SHP77 treated with DMSO at 0.1 percent for 48 hours (cell line): ENCODE measurements around the gene ARF1.

ENCODE experiments used
- DNase-seq: peaks from one replicate; lab custom pipeline; 2025; lab: John Stamatoyannopoulos, UW

Gene ARF1

DNA sequence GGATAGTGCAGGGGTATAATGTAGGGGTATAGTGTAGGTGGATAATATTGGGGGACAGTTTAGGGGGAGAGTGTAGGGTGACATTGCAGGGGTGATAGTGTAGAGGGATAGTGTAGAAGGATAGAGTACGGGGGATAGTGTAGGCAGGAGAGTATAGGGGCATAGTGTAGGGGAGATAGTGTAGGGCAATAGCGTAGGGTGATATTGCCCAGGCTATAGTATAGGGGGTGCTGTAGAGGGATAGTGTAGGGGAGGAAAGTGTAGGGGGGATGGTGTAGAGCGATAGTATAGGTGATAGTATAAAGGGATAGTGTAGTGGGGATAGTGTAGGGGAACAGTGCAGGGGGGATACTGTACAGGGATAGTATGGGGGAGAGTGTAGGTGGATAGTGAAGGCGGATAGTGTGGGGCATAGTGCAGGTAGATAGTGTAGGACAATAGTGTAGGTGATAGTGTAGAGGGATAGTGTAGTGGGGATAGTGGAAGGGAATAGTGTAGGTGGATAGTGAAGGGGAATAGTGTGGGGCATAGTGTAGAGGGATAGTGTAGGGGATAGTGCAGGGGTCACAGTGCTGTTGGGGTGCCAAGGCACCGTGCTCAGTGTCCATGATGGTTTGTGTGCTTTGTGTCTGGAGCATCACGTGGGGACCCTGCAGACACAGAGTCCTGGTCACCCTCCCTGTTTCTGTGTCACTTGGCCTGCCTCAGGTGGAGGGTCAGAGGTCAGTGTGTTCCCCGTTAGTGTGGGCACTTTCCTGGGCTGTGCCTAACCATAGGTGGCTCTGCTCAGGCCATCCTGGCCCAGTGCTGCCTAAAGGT lies 10.5 kb upstream of the ARF1 start:
- DNase-seq = no peak

DNA sequence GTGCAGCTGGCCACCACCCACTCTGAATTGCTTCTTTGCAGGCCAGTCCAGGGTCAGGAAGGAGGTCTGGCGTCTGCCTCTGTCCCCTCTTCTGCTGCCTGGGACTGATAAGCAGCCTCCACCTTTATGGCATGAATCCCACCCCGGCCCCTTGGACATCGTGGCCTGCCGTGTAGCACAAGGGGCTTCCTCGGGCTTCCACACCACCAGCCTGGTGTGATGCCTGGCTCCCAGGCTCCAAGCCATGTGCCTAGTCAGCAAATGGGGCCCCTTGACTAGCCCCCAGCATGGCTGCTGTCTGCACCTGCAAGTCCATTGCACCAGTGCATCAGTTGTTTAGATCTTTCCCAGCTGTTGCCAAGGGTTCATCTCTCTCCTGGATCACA lies 9.9 kb upstream of the ARF1 start:
- DNase-seq = no peak

DNA sequence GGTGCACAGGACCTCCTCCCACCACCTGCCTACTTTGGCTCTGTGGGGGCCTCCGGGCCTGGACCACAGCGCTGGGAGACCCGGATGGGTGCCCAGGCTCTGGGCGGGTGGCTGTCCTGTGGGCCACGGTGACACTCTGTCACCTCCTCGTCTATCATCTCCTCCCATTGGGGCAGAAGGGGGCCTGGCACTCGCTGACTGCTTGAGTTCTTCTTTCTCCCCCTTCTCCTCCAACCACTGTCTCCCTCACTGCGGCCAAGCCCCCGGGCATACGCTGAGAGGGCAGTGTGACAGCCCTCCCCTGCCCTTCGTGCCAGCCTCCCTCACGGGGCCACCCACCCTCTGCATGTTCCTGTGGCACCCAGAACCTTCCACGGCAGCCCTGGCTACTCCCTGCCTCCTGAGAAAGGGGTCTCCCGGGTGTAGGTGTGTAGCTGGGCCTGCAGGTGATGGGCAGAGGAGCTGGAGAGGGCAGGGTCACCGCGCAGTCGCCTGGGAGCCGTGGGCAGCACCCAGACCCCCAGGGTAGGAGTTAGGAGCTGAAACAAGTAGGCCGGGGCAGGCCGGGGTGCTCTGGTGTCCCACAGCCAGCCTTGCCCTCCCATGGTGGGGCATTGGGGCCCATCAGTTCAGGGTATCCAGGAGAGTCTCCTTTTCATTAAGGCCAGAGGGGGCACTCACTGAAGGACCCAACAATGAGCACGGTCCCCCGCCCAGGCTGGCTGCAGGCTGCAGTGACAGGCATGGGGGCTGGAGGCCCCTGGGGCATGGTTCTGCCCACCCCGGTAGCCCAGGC lies 9.2 kb upstream of the ARF1 start:
- no peak for DNase-seq

DNA sequence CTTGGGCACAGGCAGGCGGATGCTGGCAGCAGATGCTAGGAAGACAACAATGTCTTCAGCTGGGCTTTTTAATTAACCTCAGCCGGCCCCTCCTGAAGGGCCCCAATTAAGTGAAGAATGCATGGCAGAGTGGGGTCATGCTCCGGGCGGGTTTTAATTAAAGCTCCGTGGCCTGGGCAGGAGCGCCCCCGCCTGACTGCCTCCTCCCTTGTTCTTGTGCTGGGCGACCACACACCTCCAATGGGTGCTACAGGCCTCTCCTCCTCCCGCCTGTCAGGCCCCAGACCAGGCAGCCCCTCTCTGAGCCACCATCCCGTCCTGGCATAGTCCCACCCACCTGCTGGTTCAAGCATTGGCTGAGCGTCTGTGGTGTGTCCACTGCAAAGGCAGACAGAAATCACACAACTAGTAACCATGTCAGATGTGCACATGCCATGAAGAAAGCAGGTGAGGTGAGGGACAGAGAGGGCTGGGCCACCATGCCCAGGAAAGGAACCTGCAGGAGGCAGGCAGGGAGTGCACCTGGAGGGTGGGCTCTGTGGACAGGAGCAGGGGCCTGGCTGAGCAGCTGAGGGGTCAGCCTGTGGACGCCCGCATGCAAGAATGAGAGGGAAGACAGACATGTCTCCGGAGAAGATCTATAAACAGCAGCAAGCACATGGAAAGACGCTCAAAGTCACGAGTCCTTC lies 8.5 kb upstream of the ARF1 start:
- no peak for DNase-seq

DNA sequence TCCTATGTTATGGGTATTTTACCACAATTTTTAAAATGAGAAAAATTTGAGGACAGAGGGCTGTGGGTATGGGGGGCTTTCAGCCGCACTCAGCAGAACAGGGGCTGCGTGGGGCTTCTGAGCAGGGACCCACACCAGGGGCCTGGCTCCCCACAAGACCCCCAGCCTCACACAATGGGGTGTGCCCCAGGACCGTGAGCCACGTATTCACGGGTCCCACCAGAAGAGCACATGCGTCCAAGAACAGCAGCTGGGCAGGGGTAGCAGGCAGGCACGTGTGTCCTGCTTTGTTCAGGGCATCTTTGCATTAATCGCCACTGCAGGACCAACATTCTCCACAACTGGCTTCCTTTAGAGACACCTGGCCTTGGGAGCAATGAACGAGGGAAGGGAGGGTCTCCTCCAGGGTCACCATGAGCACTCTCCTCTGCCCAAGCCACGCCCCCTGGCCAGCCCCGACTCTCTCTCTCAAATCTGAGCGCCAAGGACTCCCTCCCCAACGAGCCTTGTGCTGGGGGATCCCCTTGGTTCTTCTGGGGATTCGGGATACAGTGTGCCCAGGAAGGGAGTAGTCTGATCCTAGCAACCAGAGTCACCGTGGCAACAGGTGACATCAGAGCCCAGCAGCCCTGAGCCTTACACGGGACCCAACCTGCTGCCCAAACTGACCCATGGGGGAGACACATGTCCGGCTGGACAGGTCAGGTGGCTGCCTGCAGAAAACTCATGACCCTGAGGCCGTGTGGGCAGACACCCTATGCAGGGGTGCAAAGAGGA lies 7.4 kb upstream of the ARF1 start:
- no peak for DNase-seq

DNA sequence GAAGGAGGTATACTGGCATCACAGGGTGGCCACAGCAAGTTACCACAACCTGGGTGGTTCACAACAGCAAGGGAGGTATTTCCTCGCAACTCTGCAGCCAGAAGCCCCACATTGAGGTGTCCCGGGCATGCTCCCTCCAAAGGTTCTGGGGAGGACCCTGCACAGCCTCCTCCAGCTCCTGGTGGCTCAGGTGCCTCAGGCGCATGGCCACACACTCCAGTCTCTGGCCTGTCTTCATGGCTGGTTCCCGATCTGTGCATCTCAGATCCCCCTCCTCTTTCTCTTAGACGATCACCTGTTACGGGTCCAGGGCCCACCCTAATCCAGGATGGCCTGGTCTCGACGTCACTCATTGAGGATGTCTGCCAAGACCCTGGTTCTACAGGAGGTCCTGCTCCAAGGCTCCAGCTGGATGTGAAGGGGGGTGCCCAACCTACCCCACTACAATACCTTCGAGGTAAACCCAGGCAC lies 6.7 kb upstream of the ARF1 start:
- DNase-seq = no peak

DNA sequence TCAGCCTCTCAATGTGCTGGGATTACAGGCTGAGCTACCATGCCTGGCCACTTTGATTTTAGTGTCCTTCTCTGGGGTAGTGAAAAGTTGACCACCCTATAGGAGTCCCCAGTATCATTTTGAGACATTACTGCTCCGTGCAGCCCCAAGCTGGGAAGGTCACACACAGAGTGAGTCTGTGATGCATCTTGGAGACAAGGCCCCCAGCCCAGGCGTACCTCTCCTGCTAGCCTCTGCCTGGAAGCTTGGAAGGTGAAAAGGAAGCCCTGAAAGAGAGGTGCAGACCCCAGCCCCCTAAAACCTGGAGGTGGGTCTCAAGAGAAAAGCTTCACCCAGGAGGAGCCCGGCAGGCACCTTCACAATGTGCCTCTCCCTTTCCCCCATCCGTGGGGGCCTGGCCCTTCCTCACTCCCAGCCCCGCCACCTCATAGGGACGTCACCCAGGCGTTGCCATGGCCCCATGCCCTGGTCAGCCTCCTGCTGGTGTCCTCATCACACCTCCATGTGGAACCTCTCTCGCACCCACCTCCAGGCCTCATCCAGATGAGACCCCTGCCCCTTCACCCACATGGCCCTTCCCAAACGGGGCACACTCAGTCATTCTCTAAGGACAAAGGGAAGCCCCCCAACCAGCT lies 5.6 kb upstream of the ARF1 start:
- no peak for DNase-seq

DNA sequence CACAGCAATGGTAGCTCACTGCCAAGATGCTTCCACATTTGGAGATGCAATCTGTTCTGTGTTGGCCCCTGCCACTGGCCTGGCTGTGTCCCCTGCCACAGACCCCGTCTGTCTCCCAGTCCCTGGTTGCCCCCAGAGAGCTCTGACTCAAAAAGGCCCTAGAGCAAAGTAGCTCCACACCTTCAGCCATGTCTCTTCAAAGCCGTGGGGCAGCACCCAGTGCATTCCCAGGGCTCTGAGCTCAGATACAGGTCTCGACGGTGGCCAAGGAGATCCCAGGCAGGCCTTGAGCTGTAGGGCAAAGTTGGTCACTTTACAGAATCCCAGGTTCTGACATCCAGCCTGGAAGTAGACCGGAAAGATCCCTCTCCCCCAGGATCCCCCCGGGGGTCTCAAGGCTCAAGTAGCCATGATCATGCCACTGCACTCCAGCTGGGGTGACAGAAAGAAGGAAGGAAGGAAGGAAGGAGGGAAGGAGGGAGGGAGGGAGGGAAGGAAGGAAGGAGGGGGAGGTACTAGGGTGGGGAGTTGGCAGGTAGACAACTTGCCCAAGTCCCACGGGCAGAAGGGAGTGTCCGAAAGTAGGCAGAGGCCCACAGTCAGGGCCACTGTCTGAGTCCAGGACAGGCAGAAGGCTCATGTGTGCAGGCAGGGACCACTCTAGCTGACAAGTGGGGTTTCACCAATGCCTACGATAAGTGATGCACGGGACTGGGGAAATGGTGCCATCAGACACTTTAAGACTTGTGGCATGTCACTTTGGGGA lies 4.8 kb upstream of the ARF1 start:
- no peak for DNase-seq

DNA sequence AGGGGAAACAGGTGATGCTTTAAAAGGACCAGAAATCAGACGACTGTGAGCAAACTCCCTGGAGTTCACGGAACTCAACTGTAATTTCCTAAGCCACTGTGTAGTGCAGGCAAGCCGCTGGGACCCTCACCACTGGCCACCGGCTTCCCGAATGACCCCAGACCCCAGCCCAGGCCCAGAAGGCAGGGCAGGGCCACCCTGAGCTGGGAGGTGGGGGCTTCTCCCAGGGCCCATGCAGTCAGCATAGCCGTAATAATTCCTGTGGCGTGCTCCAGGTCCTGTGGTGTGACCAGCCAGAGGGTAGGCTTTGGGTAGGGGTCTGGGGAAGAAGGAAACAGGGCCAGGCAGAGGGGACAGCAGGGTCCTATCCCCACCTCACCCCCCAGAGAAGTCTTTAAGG lies 3.5 kb upstream of the ARF1 start:
- DNase-seq = no peak

DNA sequence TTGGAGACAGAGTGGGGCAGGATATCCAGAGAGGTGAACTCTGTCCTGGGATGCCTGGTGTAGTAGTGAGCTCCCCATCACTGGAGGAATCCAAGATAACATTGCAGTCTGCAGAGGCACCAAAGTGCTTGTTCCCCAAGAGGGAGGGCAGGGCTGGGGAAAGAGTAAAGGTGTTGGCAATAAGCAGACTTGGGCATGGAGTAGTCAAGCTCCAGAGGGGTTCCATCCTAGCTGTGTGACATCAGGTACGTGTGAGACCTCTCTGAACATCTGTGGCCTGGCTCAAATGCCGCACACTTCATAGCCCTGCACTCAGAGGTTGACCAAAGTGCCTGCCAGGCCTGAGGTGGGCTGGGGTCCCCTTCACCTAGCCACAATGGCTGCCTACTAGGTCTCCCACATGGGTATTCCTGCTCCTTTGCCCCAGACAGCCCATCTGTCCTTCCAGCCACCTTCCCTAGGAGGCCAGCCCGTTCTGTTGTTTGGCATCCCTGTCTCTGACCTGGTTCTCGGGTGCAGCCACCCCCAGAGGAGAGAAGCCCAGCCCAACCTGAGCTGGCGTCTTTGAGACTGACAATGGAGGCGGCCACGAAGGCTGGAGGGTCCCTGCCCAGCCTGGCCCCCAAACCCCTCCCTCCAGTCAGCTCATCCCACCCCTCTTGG lies 2.8 kb upstream of the ARF1 start:
- DNase-seq = no peak

DNA sequence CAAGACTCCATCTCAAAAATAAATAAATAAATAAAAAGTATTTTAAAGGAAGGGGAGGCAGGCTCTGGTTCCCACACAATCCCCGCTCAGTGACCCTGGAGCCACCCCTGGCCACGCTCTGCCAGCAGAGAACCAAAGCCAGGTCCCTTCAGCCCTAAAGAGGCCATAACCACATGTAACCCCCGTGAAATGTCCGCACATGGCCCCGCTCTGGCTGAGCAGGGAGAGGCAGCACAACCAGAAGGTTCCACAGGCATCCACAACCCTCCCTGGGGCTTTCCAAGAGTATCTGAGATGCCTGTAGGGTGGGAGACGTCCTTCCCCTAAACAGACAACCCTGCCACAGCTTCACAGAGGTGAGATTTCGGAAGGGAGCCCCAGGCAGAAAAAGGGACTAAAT lies 1.4 kb upstream of the ARF1 start:
- DNase-seq = no peak

DNA sequence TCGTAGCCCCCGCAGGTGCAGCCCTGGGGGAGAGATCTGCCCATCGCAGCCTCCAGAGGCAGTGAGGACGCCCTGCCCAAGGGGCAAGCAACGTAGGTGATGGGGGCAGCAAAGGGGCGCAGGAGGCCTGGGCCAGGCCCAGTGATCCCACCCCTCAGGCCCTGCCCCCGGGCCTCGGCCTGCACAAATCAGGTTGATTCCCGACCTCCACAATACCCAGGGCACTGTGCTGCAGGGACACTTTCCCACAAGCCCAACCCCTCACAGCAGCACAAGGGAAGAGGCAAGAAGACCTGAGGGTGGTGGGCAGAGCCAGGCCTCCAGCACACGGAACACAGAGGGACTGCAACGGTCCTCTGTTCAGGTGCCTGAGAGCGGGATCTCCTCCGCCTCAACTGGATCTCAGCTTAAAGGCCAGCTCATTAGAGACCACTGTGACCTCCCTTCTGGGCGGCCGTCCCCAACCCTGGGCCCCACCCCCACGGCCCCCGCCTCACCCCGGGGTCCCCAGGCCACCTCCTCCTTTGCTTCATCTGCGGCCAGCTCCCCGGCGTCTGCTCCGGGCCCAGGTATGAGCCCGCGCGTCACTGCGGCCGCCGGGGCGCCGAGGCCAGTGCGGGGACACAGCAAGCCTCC lies 812 bp upstream of the ARF1 start:
- DNase-seq = no peak

DNA sequence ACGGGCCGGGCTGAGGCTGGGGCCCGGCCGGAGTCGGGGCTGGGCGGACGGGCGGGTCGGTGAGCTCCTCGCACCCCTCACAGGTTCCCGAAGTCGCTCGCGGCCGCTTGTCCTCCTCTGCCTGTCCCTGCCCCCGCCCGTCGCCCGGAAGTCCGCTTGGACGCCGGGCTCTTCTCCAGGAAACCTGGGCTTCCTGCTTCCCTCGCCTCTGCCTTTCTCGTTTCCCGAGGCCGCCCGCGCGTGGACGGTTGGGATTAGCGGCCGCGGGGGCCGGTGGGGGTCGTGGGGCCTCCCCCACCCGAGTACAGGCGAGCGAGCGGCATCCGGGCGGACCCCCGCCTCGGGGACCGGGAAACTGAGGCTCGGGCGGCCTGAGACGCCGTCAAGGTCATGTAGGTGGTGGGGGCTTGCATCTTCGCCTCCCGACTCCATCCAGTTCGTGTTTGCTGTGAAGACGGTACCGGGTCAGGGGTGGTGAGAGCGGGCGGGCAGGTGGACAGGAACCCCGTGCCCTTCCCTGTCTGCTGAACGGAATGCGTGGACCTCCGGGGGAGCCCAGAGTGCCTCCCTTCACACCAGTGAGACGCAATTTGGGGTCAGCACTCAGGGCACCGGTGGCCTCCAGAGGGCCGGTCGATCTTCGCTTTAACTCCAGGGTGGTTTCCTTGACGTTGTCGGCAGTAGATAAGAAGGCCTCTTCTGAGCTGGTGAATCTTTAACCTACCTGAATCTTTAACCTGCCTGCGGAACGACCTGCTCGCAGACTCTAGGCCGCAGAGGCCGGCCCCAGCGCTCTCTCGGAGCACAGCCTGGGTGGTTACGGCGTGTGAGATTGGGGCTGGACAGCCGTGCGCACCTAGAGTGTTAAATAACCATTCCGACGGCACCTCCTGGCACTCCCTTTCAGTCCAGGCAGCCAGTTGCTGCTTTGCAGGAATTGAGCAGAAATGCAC lies 686 bp downstream of the ARF1 start:
- no peak for DNase-seq

DNA sequence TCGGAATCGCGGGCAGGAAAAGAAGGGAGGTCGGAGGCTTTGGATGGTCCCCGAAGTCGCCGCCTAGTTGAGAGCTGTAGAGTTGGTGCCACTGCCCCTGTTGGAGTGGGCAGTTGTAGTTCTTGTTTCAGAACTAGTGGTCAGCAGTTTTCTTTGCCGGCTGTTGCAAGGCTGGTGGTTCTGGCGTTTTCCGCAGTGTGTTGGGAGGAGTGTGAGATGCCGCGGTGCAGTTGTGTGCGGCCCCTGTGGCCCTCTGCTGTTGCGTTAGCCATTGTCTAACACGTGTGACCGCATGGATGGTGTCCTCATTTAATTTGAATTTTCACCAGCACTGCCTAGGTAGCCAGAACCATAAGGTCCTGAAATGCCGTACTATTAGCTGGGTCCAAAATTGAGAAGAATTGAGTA lies 1.4 kb downstream of the ARF1 start:
- DNase-seq = no peak

DNA sequence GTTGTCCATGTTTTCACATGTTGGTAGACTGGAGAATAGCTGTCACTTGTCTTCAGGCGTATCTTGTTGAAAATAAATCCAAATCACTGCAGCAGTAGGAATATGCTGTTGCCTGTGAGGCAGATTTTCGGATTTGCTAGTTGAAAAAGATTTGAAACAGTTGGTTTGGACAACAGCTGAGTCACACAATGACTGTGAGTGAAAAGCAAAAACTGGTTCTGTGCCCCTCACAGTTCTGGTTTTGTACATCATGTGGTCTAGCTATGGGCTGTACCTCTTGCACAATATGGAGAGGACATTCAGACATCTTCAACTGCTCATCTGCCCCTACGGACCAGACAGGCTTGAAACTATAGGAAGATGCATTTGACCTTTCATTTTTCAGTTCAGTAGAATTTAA lies 1.8 kb downstream of the ARF1 start:
- DNase-seq = no peak

DNA sequence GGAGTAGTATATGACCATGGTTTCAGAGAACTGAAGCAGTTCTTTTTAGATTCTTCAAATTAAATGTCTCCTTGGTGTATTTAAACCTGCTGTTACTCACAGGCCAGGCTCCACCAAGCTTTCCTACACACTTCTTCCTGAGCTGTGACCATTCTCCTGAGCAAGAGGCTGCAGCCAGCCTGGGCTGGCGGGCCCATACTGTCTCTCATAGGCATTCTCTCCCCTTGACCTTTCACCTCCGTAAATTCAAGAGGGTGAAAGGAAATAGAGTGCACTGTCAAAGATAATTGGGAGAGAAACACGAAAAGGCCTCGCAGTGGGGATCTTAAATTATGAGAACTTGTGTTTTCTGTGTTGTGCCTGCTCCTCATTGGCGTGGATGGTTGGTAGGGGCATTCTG lies 2.3 kb downstream of the ARF1 start:
- no peak for DNase-seq

DNA sequence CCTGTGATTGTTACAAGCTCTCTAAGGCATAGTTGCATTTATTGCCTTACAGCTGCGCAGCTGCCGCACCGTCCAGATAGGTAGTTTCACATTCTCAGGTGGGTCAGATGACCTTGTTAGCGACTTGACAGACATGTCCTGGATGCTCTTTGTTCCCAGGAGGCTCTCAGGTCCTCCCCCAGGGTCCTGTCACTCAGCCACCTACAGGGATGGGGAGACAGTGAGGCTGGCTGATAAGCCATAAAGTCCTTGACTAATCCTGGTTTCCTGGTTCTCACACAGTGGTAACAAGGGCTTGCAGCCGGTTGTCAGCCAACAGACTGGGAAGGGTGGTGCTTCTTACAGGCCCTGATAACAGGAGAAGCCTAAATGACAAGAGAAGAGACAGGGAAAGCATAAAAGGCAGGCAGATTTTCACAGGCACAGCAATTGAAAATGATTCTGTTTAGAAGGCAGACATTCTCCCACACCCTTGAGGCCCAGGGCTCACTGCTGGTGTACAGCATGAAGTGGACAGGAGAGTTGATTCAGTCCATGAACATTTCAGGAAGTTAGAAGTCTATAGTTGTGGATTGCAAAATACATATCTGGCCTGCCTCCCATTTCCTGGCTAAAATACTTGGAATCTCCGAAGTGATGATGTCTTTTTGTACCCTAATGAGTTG lies 2.9 kb downstream of the ARF1 start:
- no peak for DNase-seq

DNA sequence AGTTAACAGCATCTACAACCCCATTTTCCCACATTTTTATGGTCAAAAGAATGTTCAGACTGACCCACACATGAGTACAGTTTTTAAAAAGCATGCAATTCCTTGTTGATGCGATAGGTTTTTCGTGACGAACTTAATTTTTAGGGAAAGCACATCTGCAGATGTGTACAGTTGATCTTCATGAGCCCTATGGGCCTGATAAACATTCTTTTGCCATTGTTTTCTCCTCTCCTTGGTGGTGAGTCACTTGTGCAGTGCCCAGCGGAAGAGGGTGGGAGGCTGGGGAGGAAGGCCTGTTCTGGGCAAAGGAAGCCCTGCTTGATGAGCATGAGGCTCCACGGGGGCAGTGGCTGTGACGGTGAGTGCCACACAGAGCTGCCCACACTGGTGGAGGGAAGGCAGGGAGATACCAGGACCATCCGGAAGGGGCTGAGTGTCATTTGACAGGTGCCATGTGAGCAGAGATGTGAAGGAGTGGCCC lies 5.3 kb downstream of the ARF1 start:
- DNase-seq = no peak
